Adrenal gland (tissue), 5 donors: Measurements from ENCODE around the gene TRMT61A.

ENCODE experiments used
- POLR2A ChIP-seq, 2 donors: fragments of 450-650 bp; IDR thresholded peaks; one replicate each; pipeline ENCODE4 v1.6.1; 2017; ENCODE audit warnings: antibody characterized with exemption in 2 of 2, mild to moderate bottlenecking in 2 of 2, moderate library complexity in 1 of 2
- TF ChIP-seq, protein P1 (sequence below), 6 experiments: fragments of 450-650 bp in 4 of 6; fragments of 200-600 bp in 2 of 6; sonication (generic) in 1 of 6; IDR thresholded peaks; 1 replicate in 5 of 6; 2 replicates in 1 of 6; pipeline versions ENCODE4 v1.5.1 to v1.8.0; 2016 to 2021; ENCODE audit warnings: antibody characterized with exemption in 6 of 6, mild to moderate bottlenecking in 2 of 6, moderate library complexity in 1 of 6
- donor health status: DM: no; HTN: no; CAD: no.

DNA sequence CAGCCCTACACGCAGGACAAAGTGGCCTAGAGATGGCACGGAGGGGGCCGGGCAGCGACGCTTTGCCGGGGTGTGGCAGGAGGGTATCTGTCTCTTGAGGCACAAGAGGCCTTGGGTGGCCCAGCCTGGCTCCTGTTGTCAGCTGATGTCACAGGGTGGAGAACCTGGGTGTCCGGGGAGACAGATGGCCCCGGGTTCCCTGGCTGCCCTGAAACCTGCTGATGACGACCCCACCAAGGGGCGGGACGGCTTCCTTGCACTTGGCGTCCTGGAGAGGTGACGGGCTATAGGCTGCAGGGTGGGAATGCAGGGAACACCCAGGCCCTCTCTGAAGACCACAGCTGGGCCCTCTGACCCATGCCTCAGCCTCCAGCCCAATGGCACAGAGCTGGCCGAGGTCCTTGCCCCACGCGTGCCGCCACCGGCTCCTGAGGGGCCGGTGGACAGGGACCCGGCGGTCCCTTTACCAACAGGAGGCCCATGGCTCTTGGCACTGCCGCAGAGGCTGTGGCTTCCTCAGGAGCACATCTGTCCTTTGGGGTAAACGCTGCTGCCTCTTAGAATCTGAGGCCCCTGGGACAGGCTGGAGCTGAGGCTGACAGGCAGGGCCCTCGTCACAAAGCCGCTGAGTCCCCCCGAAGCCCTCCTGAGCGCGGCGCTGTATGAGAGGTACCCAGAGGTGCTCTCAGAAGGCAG, 16.4 kb downstream of the TRMT61A start:
- TF ChIP-seq, protein P1, sequence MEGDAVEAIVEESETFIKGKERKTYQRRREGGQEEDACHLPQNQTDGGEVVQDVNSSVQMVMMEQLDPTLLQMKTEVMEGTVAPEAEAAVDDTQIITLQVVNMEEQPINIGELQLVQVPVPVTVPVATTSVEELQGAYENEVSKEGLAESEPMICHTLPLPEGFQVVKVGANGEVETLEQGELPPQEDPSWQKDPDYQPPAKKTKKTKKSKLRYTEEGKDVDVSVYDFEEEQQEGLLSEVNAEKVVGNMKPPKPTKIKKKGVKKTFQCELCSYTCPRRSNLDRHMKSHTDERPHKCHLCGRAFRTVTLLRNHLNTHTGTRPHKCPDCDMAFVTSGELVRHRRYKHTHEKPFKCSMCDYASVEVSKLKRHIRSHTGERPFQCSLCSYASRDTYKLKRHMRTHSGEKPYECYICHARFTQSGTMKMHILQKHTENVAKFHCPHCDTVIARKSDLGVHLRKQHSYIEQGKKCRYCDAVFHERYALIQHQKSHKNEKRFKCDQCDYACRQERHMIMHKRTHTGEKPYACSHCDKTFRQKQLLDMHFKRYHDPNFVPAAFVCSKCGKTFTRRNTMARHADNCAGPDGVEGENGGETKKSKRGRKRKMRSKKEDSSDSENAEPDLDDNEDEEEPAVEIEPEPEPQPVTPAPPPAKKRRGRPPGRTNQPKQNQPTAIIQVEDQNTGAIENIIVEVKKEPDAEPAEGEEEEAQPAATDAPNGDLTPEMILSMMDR (IDR thresholded peaks at IDR 0.05): no peak
- TF ChIP-seq POLR2A (IDR thresholded peaks at IDR 0.05): no peak
